ENCODE measurements around the gene SPSB4. TPM values are rescaled to one million over a fixed set of nuclear protein-coding genes. Genes with fewer than 3 reads are reported as not detected.

SPSB4 gene
- total RNA-seq, 1 donor: not detected

DNA sequence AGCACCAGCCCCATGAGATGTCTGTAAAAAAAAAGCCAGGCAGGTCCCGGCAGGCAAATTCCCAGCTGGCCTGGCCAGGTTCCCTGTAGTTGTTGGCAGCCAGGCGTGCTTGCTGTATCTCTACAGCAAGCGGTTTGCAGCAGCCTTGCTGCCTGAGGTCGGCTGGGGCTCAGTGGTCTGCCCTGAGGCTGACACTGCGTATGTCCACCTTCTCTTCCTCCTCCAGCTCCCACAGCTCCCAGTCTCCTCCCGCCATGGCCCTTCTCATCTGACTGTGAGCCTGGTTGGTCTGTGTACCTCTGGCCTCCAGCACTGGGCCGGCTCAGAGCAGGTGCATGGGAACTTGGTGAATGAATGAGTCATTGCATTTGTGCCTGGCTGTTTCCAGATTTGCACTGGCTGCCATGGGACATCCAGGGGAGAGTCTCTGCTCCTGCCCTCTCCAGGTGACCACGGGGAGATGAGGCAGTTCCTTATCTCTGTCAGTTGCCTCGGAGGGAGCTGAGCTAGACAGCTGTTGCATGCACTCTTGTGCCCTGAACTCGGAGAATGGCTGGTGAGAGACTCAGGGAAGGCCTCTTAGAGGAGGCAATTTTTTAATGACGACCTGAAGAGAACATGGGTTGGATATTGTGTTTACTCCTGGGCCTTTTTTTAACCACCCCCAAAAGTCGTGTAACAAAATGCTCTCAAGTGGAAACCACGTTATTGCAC lies 43.0 kb downstream of the SPSB4 start:
- H3K4me3 ChIP-seq (ENCODE audit: low read depth, low read length): no peak overlapping the region
- DNase-seq (ENCODE audit: low read depth): peak; percentile 32
- TF ChIP-seq, protein P1, sequence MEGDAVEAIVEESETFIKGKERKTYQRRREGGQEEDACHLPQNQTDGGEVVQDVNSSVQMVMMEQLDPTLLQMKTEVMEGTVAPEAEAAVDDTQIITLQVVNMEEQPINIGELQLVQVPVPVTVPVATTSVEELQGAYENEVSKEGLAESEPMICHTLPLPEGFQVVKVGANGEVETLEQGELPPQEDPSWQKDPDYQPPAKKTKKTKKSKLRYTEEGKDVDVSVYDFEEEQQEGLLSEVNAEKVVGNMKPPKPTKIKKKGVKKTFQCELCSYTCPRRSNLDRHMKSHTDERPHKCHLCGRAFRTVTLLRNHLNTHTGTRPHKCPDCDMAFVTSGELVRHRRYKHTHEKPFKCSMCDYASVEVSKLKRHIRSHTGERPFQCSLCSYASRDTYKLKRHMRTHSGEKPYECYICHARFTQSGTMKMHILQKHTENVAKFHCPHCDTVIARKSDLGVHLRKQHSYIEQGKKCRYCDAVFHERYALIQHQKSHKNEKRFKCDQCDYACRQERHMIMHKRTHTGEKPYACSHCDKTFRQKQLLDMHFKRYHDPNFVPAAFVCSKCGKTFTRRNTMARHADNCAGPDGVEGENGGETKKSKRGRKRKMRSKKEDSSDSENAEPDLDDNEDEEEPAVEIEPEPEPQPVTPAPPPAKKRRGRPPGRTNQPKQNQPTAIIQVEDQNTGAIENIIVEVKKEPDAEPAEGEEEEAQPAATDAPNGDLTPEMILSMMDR (IDR thresholded peaks at IDR 0.05; ENCODE audit: insufficient read depth, low read length): no peak

DNA sequence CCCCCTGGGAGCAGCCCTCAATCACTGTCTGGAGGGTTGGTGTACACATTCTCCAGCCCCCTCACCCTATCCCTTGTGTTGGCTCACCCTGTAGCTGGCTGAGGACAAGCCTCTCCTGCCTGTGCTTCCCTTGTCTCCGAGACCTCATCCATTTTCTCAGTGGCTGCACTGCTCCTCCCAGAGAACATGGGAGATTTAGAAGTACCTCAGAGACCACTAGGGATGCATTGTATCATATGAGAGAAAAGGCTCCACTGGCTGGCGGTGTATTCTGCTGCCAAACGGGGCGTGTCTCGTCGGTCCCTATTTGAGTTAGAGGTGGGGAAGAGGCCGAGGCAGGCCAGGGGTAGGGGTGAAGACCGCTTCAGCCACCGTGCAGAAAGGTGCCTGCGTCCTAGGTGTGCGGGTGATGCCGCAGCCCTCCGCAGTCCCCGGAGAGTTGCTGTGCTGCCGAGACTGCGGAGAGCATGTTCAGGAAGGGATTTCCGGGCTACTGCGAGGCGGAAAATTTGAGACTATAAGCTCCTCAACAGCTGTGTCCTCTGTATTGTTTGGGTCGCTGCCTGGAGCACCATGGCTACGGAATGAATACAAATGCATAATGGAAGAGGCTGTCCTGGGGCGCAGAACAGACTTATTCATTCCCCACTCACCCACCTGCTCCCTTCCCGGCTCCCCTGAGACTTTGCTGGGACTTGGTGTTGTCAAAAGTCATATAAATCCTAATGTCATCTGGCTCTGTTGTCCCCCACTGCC lies 43.8 kb downstream of the SPSB4 start:
- peak; percentile 49 for DNase-seq (ENCODE audit: low read depth)
- TF ChIP-seq, protein P1 (IDR thresholded peaks at IDR 0.05; ENCODE audit: insufficient read depth, low read length): no peak
- no peak overlapping the region for H3K4me3 ChIP-seq (ENCODE audit: low read depth, low read length)

DNA sequence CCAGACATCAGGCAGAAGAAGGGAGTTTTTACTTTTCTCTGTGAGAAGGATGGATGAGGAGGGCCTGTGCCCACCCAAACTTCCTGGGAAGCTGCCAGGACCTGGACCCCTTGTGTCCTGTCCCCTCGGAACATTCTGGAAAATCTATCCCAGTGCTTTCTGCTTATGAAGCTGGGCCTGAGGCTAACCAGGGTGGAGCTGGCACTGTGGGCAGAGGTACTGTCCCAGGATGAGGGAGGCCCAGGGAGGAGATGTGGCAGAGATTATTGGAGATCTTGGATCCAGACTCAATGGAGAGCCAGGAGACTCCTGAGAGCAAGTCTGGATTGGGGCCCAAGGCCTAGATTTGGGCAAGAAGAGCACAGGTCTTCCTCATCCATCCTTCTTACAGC lies 44.4 kb downstream of the SPSB4 start:
- DNase-seq (ENCODE audit: low read depth): no peak
- no peak overlapping the region for H3K4me3 ChIP-seq (ENCODE audit: low read depth, low read length)
- TF ChIP-seq, protein P1 (IDR thresholded peaks at IDR 0.05; ENCODE audit: insufficient read depth, low read length): no peak

DNA sequence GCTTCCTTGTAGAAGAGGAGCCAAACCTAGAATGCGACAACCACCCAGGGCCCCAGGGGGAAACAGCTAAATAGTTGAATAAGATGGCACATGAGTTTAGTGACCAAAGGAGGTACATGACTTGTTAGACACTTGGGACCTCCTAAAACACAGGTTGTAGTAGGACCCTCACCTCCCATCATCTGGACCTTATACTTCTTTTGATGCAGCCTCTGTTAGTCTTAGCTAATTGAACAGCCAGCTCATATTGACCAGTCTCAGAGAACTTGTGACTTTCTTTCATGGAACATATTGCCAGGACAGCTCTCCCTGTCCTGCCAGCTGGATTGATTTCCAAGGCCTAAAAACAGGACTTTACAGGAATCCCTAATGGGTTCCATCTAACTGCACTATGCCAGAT lies 45.0 kb downstream of the SPSB4 start:
- no peak for DNase-seq (ENCODE audit: low read depth)
- TF ChIP-seq, protein P1 (IDR thresholded peaks at IDR 0.05; ENCODE audit: insufficient read depth, low read length): no peak
- no peak overlapping the region for H3K4me3 ChIP-seq (ENCODE audit: low read depth, low read length)

DNA sequence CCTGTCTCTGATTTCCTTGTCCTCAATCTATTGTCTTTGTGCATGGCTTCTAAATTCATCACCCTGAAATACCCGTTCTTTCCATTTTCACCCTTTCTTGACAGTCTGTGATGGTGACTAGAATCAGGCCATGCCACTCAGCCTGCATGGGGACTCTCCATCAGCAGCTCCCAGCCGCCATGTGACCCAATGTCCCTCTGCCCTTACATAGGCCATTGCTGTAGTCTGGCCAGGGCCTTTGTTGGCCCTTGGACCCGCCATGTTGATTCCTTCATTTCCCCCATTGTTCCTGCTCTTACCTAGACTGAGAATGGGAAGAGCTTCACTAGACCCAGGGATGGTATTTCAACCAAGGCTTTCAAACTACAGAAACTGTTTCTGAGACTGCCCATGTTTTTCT lies 45.8 kb downstream of the SPSB4 start:
- no peak overlapping the region for H3K4me3 ChIP-seq (ENCODE audit: low read depth, low read length)
- TF ChIP-seq, protein P1 (IDR thresholded peaks at IDR 0.05; ENCODE audit: insufficient read depth, low read length): no peak
- no peak for DNase-seq (ENCODE audit: low read depth)

DNA sequence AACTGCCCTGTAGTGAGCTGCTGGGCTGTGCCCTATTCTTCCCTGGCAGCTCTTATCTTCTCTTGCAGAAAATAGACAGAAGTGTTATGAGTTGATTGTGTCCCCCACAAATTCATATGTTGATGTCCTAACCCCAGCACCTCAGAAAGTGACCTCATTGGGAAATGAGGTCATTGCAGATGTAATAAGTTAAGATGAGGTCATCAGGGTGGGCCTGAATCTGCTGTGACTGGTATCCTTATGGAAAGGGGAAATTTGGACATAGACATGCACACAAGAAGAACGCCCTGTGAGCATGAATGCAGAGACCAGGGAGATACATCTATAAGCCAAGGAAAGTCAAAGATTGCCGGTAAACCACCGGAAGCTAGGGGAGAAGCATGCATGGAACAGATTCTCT lies 49.0 kb downstream of the SPSB4 start:
- no peak for DNase-seq (ENCODE audit: low read depth)
- H3K4me3 ChIP-seq (ENCODE audit: low read depth, low read length): no peak overlapping the region
- TF ChIP-seq, protein P1 (IDR thresholded peaks at IDR 0.05; ENCODE audit: insufficient read depth, low read length): no peak
